Astrocyte (in vitro differentiated cells and primary cell): ENCODE data around the gene SRPRB. TPM values are rescaled to one million over a fixed set of nuclear protein-coding genes. Genes with fewer than 3 reads are reported as not detected.

Source experiments
- DNase-seq: peaks from one replicate; pipeline ENCODE4 v3.0.0-alpha.2; 2010; ENCODE audit warnings: low read depth
- FAIRE-seq: peaks from 2 replicates; lab custom pipeline; 2011; peaks lifted over from hg19 to GRCh38; lab: Jason Lieb, UNC
- H2AFZ ChIP-seq: 2 replicates; pipeline ENCODE4 v1.6.0; 2012; ENCODE audit warnings: low read depth, low read length, inconsistent platforms
- H3K27ac ChIP-seq: 2 replicates; pipeline ENCODE4 v1.5.1; 2011; ENCODE audit warnings: low read depth, low read length, inconsistent platforms
- H3K27me3 ChIP-seq: 2 replicates; pipeline ENCODE4 v1.6.0; 2011; ENCODE audit warnings: low read length, inconsistent platforms; ENCODE audit not compliant: insufficient read depth
- H3K36me3 ChIP-seq: 2 replicates; pipeline ENCODE4 v1.5.1; 2011; ENCODE audit warnings: low read length, inconsistent platforms; ENCODE audit not compliant: insufficient read depth
- H3K4me1 ChIP-seq: 2 replicates; pipeline ENCODE4 v1.5.1; 2011; ENCODE audit warnings: low read length, inconsistent platforms; ENCODE audit not compliant: insufficient read depth
- H3K4me2 ChIP-seq: 2 replicates; pipeline ENCODE4 v1.6.0; 2012; ENCODE audit warnings: low read length, inconsistent platforms
- H3K4me3 ChIP-seq: 2 replicates; pipeline ENCODE4 v1.5.1; 2011; ENCODE audit warnings: low read depth, mild to moderate bottlenecking, low read length, inconsistent platforms; ENCODE audit not compliant: insufficient read depth
- H3K79me2 ChIP-seq: 2 replicates; pipeline ENCODE4 v1.6.0; 2012; ENCODE audit warnings: mild to moderate bottlenecking, low read length, inconsistent platforms; ENCODE audit not compliant: insufficient read depth
- H3K9ac ChIP-seq: 2 replicates; pipeline ENCODE4 v1.6.0; 2012; ENCODE audit warnings: mild to moderate bottlenecking, low read length, inconsistent platforms
- H3K9me3 ChIP-seq: 2 replicates; pipeline ENCODE4 v1.5.1; 2012; ENCODE audit warnings: low read depth, mild to moderate bottlenecking, low read length, inconsistent platforms; ENCODE audit not compliant: insufficient read depth
- H4K20me1 ChIP-seq: 2 replicates; pipeline ENCODE4 v1.6.0; 2012; ENCODE audit warnings: low read length, inconsistent platforms; ENCODE audit not compliant: insufficient read depth
- H3K27ac Mint-ChIP-seq: one replicate; pipeline ENCODE4 v1.8.0; 2021; ENCODE audit warnings: mild to moderate bottlenecking, mixed read lengths; ENCODE audit not compliant: unreplicated experiment
- H3K27me3 Mint-ChIP-seq: one replicate; pipeline ENCODE4 v1.8.0; 2021; ENCODE audit warnings: low read depth, mixed read lengths; ENCODE audit not compliant: unreplicated experiment
- H3K36me3 Mint-ChIP-seq: one replicate; pipeline ENCODE4 v1.8.0; 2021; ENCODE audit warnings: low read depth, mixed read lengths; ENCODE audit not compliant: unreplicated experiment
- H3K4me1 Mint-ChIP-seq: one replicate; pipeline ENCODE4 v1.8.0; 2021; ENCODE audit warnings: low read depth, mixed read lengths; ENCODE audit not compliant: unreplicated experiment
- H3K4me3 Mint-ChIP-seq: one replicate; pipeline ENCODE4 v1.8.0; 2021; ENCODE audit warnings: mild to moderate bottlenecking, moderate library complexity, mixed read lengths; ENCODE audit not compliant: unreplicated experiment
- H3K9me3 Mint-ChIP-seq: one replicate; pipeline ENCODE4 v1.8.0; 2021; ENCODE audit warnings: mild to moderate bottlenecking, mixed read lengths; ENCODE audit not compliant: unreplicated experiment
- EZH2 ChIP-seq: IDR thresholded peaks from 2 replicates; pipeline ENCODE4 v1.6.1; 2012; ENCODE audit warnings: mild to moderate bottlenecking, low read length, inconsistent platforms; ENCODE audit not compliant: insufficient read depth
- total RNA-seq: library from RNA; stranded (reverse); gene quantifications from 2 replicates; pipeline ENCODE4 v1.2.1, GENCODE V29; 2021
- TF ChIP-seq, protein P1 (sequence below): IDR thresholded peaks from 2 replicates; pipeline ENCODE4 v1.5.1; 2011; ENCODE audit warnings: low read depth, mild to moderate bottlenecking, inconsistent platforms, low read length, moderate library complexity; ENCODE audit not compliant: insufficient read depth

The SRPRB gene
- total RNA-seq, 1 donor from 2014 or later, result 83.8 TPM

GRCh38 chr3:133782454-133782853 lies 23.2 kb upstream of the SRPRB start:
- H3K27ac Mint-ChIP-seq, result no peak overlapping the region
- Histone ChIP-seq H3K27ac (no peak overlapping the region), H3K27me3 (no peaks in the 10 kb centered on the region), H3K4me3 (no peak overlapping the region), H3K79me2 (no peaks in the 10 kb centered on the region), H2AFZ (no peak overlapping the region), H3K9me3 (peaks cover 3% of the 10 kb centered on the region), H3K36me3 (no peaks in the 10 kb centered on the region), H3K9ac (no peak overlapping the region), H4K20me1 (no peaks in the 10 kb centered on the region), H3K4me1 (no peaks in the 10 kb centered on the region), H3K4me2 (no peak overlapping the region)
- no peak for DNase-seq
- no peaks in the 10 kb centered on the region for H3K36me3 Mint-ChIP-seq
- H3K9me3 Mint-ChIP-seq, result no peaks in the 10 kb centered on the region
- FAIRE-seq, result no peak
- no peaks in the 10 kb centered on the region for H3K27me3 Mint-ChIP-seq
- H3K4me1 Mint-ChIP-seq, result no peaks in the 10 kb centered on the region
- H3K4me3 Mint-ChIP-seq, result no peak overlapping the region
- TF ChIP-seq EZH2, result no peak
- TF ChIP-seq, protein P1, sequence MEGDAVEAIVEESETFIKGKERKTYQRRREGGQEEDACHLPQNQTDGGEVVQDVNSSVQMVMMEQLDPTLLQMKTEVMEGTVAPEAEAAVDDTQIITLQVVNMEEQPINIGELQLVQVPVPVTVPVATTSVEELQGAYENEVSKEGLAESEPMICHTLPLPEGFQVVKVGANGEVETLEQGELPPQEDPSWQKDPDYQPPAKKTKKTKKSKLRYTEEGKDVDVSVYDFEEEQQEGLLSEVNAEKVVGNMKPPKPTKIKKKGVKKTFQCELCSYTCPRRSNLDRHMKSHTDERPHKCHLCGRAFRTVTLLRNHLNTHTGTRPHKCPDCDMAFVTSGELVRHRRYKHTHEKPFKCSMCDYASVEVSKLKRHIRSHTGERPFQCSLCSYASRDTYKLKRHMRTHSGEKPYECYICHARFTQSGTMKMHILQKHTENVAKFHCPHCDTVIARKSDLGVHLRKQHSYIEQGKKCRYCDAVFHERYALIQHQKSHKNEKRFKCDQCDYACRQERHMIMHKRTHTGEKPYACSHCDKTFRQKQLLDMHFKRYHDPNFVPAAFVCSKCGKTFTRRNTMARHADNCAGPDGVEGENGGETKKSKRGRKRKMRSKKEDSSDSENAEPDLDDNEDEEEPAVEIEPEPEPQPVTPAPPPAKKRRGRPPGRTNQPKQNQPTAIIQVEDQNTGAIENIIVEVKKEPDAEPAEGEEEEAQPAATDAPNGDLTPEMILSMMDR, result no peak

GRCh38 chr3:133783762-133784161 lies 21.9 kb upstream of the SRPRB start:
- FAIRE-seq (no peak), DNase-seq (no peak)
- Histone ChIP-seq H2AFZ (no peak overlapping the region), H3K4me2 (no peak overlapping the region), H3K79me2 (no peaks in the 10 kb centered on the region), H3K36me3 (no peaks in the 10 kb centered on the region), H4K20me1 (no peaks in the 10 kb centered on the region), H3K27me3 (no peaks in the 10 kb centered on the region), H3K9me3 (peaks cover 3% of the 10 kb centered on the region), H3K4me3 (no peak overlapping the region), H3K4me1 (no peaks in the 10 kb centered on the region), H3K27ac (no peak overlapping the region), H3K9ac (no peak overlapping the region)
- Mint-ChIP-seq H3K36me3 (no peaks in the 10 kb centered on the region), H3K4me3 (no peak overlapping the region), H3K9me3 (no peaks in the 10 kb centered on the region), H3K4me1 (no peaks in the 10 kb centered on the region), H3K27me3 (no peaks in the 10 kb centered on the region), H3K27ac (no peak overlapping the region)
- TF ChIP-seq, protein P1, result no peak
- TF ChIP-seq EZH2, result no peak

GRCh38 chr3:133788024-133788423 lies 17.6 kb upstream of the SRPRB start:
- Histone ChIP-seq H3K79me2 (no peaks in the 10 kb centered on the region), H3K4me1 (no peaks in the 10 kb centered on the region), H3K36me3 (no peaks in the 10 kb centered on the region), H2AFZ (no peak overlapping the region), H3K9me3 (peaks cover 12% of the 10 kb centered on the region), H3K27me3 (no peaks in the 10 kb centered on the region), H3K27ac (no peak overlapping the region), H4K20me1 (no peaks in the 10 kb centered on the region), H3K4me2 (no peak overlapping the region), H3K9ac (no peak overlapping the region), H3K4me3 (no peak overlapping the region)
- Mint-ChIP-seq H3K9me3 (peaks cover 8% of the 10 kb centered on the region), H3K4me3 (no peak overlapping the region), H3K27ac (no peak overlapping the region), H3K27me3 (no peaks in the 10 kb centered on the region), H3K36me3 (no peaks in the 10 kb centered on the region), H3K4me1 (no peaks in the 10 kb centered on the region)
- no peak for TF ChIP-seq EZH2
- TF ChIP-seq, protein P1, result no peak
- no peak for DNase-seq
- no peak for FAIRE-seq
